Suprapubic skin (tissue), 4 donors: ENCODE data around the gene GDF2.

ENCODE experiments used
- EP300 ChIP-seq: sonication (generic); formaldehyde crosslinking; IDR thresholded peaks from one replicate; pipeline ENCODE4 v1.6.1; 2017; ENCODE audit warnings: antibody characterized with exemption
- POLR2A ChIP-seq, 2 donors: fragments of 450-650 bp; IDR thresholded peaks; one replicate each; pipeline ENCODE4 v1.6.1; 2017; ENCODE audit warnings: antibody characterized with exemption in 2 of 2, mild to moderate bottlenecking in 2 of 2, moderate library complexity in 2 of 2
- POLR2AphosphoS5 ChIP-seq, 3 donors: sonication (generic); formaldehyde crosslinking; IDR thresholded peaks; one replicate each; pipeline ENCODE4 v1.6.1; 2017; ENCODE audit warnings: antibody characterized with exemption in 3 of 3
- TF ChIP-seq, protein P1 (sequence below), 2 donors: fragments of 200-600 bp in 1 of 2; fragments of 450-650 bp in 1 of 2; sonication (generic) in 1 of 2; IDR thresholded peaks; one replicate each; pipeline ENCODE4 v1.5.1; 2016 to 2019; ENCODE audit warnings: antibody characterized with exemption in 2 of 2, mild to moderate bottlenecking in 1 of 2, moderate library complexity in 1 of 2

GRCh38 chr10:47358457-47358856 is 36.2 kb downstream of the GDF2 start:
- TF ChIP-seq, protein P1, sequence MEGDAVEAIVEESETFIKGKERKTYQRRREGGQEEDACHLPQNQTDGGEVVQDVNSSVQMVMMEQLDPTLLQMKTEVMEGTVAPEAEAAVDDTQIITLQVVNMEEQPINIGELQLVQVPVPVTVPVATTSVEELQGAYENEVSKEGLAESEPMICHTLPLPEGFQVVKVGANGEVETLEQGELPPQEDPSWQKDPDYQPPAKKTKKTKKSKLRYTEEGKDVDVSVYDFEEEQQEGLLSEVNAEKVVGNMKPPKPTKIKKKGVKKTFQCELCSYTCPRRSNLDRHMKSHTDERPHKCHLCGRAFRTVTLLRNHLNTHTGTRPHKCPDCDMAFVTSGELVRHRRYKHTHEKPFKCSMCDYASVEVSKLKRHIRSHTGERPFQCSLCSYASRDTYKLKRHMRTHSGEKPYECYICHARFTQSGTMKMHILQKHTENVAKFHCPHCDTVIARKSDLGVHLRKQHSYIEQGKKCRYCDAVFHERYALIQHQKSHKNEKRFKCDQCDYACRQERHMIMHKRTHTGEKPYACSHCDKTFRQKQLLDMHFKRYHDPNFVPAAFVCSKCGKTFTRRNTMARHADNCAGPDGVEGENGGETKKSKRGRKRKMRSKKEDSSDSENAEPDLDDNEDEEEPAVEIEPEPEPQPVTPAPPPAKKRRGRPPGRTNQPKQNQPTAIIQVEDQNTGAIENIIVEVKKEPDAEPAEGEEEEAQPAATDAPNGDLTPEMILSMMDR (IDR thresholded peaks at IDR 0.05): no peak
- TF ChIP-seq EP300: no peak
- no peak for TF ChIP-seq POLR2A (IDR thresholded peaks at IDR 0.05)
- no peak for TF ChIP-seq POLR2AphosphoS5 (IDR thresholded peaks at IDR 0.05)
